Colonic mucosa (tissue), 4 donors: Measurements from ENCODE around the gene ADAMTS13. TPM values are rescaled to one million over a fixed set of nuclear protein-coding genes. Genes with fewer than 3 reads are reported as not detected.

Source experiments
- DNase-seq: peaks from one replicate; pipeline ENCODE4 v3.0.0-alpha.2; 2020
- H3K27ac ChIP-seq: fragments of 200-600 bp; one replicate; pipeline ENCODE4 v1.8.0; 2021
- H3K27me3 ChIP-seq: fragments of 200-600 bp; one replicate; pipeline ENCODE4 v1.8.0; 2021
- H3K36me3 ChIP-seq: fragments of 200-600 bp; one replicate; pipeline ENCODE4 v1.8.0; 2021
- H3K4me1 ChIP-seq: fragments of 200-600 bp; one replicate; pipeline ENCODE4 v1.8.0; 2021; ENCODE audit warnings: mild to moderate bottlenecking
- H3K4me3 ChIP-seq: fragments of 200-600 bp; one replicate; pipeline ENCODE4 v1.8.0; 2021
- H3K9ac ChIP-seq, 2 donors: one replicate each; pipeline ENCODE4 v1.7.0; 2013; ENCODE audit warnings: control low read depth in 2 of 2, low read depth in 2 of 2, low read length in 2 of 2
- H3K9me3 ChIP-seq: fragments of 200-600 bp; one replicate; pipeline ENCODE4 v1.8.0; 2021
- CTCF ChIP-seq: fragments of 200-600 bp; IDR thresholded peaks from one replicate; pipeline ENCODE4 v1.8.0; 2022; ENCODE audit warnings: antibody characterized with exemption, mild to moderate bottlenecking
- intact Hi-C: fragments of 100-400 bp; cut with DNase I; formaldehyde crosslinking; loops from one replicate; pipeline ENCODE4 v1.14.1; 2022
- total RNA-seq, 2 donors: library from RNA; stranded (reverse); fragmentation: NEBNext Ultra II Directional in 1 of 2; extraction: Animal tissue kit (Norgen Biotek cat#: 25700) in 1 of 2; gene quantifications; one replicate each; pipeline ENCODE4 v1.2.1, GENCODE V29; 2021
- donor health status: healthy.
- donor health status: DM: no; HTN: no; CAD: no.
- donor health status: DM: no; HTN: no; CAD: no.

The ADAMTS13 gene
- total RNA-seq, 2 donors from 2014 or later = 4.2 TPM

GRCh38 chr9:133417541-133418461, 4.4 kb upstream of the ADAMTS13 start, which contains the start of gene REXO4:
TSS of gene REXO4 (minus strand) at chr9:133418010. CDS start at chr9:133417844, 166 bp downstream.
- no peak for TF ChIP-seq CTCF
- Histone ChIP-seq H3K36me3 (no peaks in the 10 kb centered on the region), H3K9me3 (no peaks in the 10 kb centered on the region), H3K27ac (peak within 1 kb of the TSS; percentile 97), H3K9ac (peak within 1 kb of the TSS; percentile 82 to 83), H3K27me3 (no peaks in the 10 kb centered on the region), H3K4me3 (peak within 1 kb of the TSS; percentile 99), H3K4me1 (no peaks in the 10 kb centered on the region)
- DNase-seq = peak; percentile 87
- intact Hi-C loops = loop anchor here (5.0 kb wide), 1 partner anchor 40 kb away; the partner anchor contains the start of gene CACFD1

- peak overlapping the region; percentile 43 to 58 for H3K9ac ChIP-seq
- no peaks in the 10 kb centered on the region for H3K4me1 ChIP-seq
- H3K27me3 ChIP-seq = no peaks in the 10 kb centered on the region
- intact Hi-C loops = loop anchor here (5.0 kb wide), 1 partner anchor 38 kb away; the partner anchor contains the start of gene CACFD1
- H3K27ac ChIP-seq = peak overlapping the region; percentile 97
- DNase-seq = peak; percentile 81
- peak overlapping the region; percentile 99 for H3K4me3 ChIP-seq
- TF ChIP-seq CTCF = no peak
- H3K9me3 ChIP-seq = no peaks in the 10 kb centered on the region
- no peaks in the 10 kb centered on the region for H3K36me3 ChIP-seq
These were observed 3.2 kb upstream of the ADAMTS13 start for GRCh38 chr9:133419005-133419404.

GRCh38 chr9:133420392-133420827, 1.8 kb upstream of the ADAMTS13 start:
- intact Hi-C loops = no loop called here
- no peak for DNase-seq
- no peak for TF ChIP-seq CTCF
- no peaks in the 10 kb centered on the region for H3K36me3 ChIP-seq
- no peak overlapping the region for H3K27ac ChIP-seq
- no peaks in the 10 kb centered on the region for H3K4me1 ChIP-seq
- H3K9me3 ChIP-seq = no peaks in the 10 kb centered on the region
- no peak overlapping the region for H3K4me3 ChIP-seq
- no peak overlapping the region for H3K9ac ChIP-seq
- no peaks in the 10 kb centered on the region for H3K27me3 ChIP-seq

- TF ChIP-seq CTCF = no peak
- peaks cover 2% of the 10 kb centered on the region for H3K4me1 ChIP-seq
- DNase-seq = no peak
These were observed 1.0 kb downstream of the ADAMTS13 start for GRCh38 chr9:133423216-133423615.

GRCh38 chr9:133424187-133424586, 2.0 kb downstream of the ADAMTS13 start:
- no peak overlapping the region for H3K4me3 ChIP-seq

More at GRCh38 chr9:133423216-133423615, 1.0 kb downstream of the ADAMTS13 start:
- intact Hi-C loops = no loop called here
- Histone ChIP-seq H3K36me3 (no peaks in the 10 kb centered on the region), H3K27me3 (no peaks in the 10 kb centered on the region), H3K9ac (no peak overlapping the region), H3K4me3 (no peak overlapping the region), H3K27ac (no peak overlapping the region), H3K9me3 (no peaks in the 10 kb centered on the region)

More at GRCh38 chr9:133424187-133424586, 2.0 kb downstream of the ADAMTS13 start:
- H3K27ac ChIP-seq = no peak overlapping the region
- intact Hi-C loops = no loop called here
- no peak overlapping the region for H3K9ac ChIP-seq
- H3K4me1 ChIP-seq = peaks cover 2% of the 10 kb centered on the region
- H3K9me3 ChIP-seq = no peaks in the 10 kb centered on the region
- DNase-seq = no peak
- no peaks in the 10 kb centered on the region for H3K27me3 ChIP-seq
- H3K36me3 ChIP-seq = no peaks in the 10 kb centered on the region
- TF ChIP-seq CTCF = no peak
